GM23338 (cell line): Measurements from ENCODE around the gene ZFYVE28. TPM values are rescaled to one million over a fixed set of nuclear protein-coding genes. Genes with fewer than 3 reads are reported as not detected.

Source experiments
- ATAC-seq: fragments of 200-7000 bp; cut with Tn5 transposase; 3 replicates; pipeline ENCODE4 v1.9.1; 2020
- DNase-seq: peaks from one replicate; pipeline ENCODE4 v3.0.0-alpha.2; 2015; ENCODE audit warnings: low spot score
- H2AFZ ChIP-seq: fragments of 200-600 bp; sonication (generic); 2 replicates; pipeline ENCODE4 v1.8.0; 2016; ENCODE audit warnings: antibody characterized with exemption, mild to moderate bottlenecking, moderate library complexity
- H3F3A ChIP-seq: fragments of 200-600 bp; sonication (generic); replicated peaks from 2 replicates; pipeline ENCODE4 v1.8.0; 2017; ENCODE audit warnings: antibody characterized with exemption, mixed run types, low read depth
- H3K27ac ChIP-seq: fragments of 200-600 bp; sonication (generic); 2 replicates; pipeline ENCODE4 v1.6.1; 2016; ENCODE audit warnings: low read depth
- H3K27me3 ChIP-seq: fragments of 200-600 bp; sonication (generic); 2 replicates; pipeline ENCODE4 v1.8.0; 2016; ENCODE audit warnings: mild to moderate bottlenecking, mixed run types, moderate library complexity; ENCODE audit not compliant: insufficient read depth
- H3K36me3 ChIP-seq: fragments of 200-600 bp; sonication (generic); 2 replicates; pipeline ENCODE4 v1.8.0; 2016; ENCODE audit warnings: mild to moderate bottlenecking; ENCODE audit not compliant: insufficient read depth
- H3K4me1 ChIP-seq: fragments of 200-600 bp; sonication (generic); 2 replicates; pipeline ENCODE4 v1.8.0; 2016; ENCODE audit warnings: mild to moderate bottlenecking, moderate library complexity; ENCODE audit not compliant: insufficient read depth
- H3K4me2 ChIP-seq: fragments of 200-600 bp; sonication (generic); 2 replicates; pipeline ENCODE4 v1.7.1; 2017; ENCODE audit warnings: mixed run types
- H3K4me3 ChIP-seq: fragments of 200-600 bp; sonication (generic); 2 replicates; pipeline ENCODE4 v1.6.1; 2016; ENCODE audit warnings: mixed run types
- H3K79me2 ChIP-seq: fragments of 200-600 bp; sonication (generic); replicated peaks from 2 replicates; pipeline ENCODE4 v1.8.0; 2017; ENCODE audit warnings: mild to moderate bottlenecking; ENCODE audit not compliant: insufficient read depth
- H3K9me2 ChIP-seq: fragments of 200-600 bp; sonication (generic); 2 replicates; pipeline ENCODE4 v1.8.0; 2017; ENCODE audit not compliant: insufficient read depth
- H4K20me1 ChIP-seq: fragments of 200-600 bp; sonication (generic); replicated peaks from 2 replicates; pipeline ENCODE4 v1.8.0; 2017; ENCODE audit warnings: mild to moderate bottlenecking; ENCODE audit not compliant: insufficient read depth
- H3K27ac Mint-ChIP-seq: 2 replicates; pipeline ENCODE4 v1.8.0; 2020; ENCODE audit warnings: inconsistent platforms, mild to moderate bottlenecking, moderate library complexity, mixed read lengths
- H3K27me3 Mint-ChIP-seq: 3 replicates; pipeline ENCODE4 v1.8.0; 2022; ENCODE audit warnings: low read depth, mild to moderate bottlenecking, moderate library complexity, mixed read lengths, inconsistent platforms; ENCODE audit not compliant: insufficient read depth, poor library complexity
- H3K36me3 Mint-ChIP-seq: 3 replicates; pipeline ENCODE4 v1.8.0; 2021; ENCODE audit warnings: low read depth, mild to moderate bottlenecking, inconsistent platforms, moderate library complexity, mixed read lengths
- H3K4me1 Mint-ChIP-seq: 3 replicates; pipeline ENCODE4 v1.8.0; 2020; ENCODE audit warnings: mild to moderate bottlenecking, inconsistent platforms, mixed read lengths
- H3K4me3 Mint-ChIP-seq: 3 replicates; pipeline ENCODE4 v1.8.0; 2021; ENCODE audit warnings: moderate library complexity, mild to moderate bottlenecking, inconsistent platforms, mixed read lengths
- H3K9me3 Mint-ChIP-seq: 3 replicates; pipeline ENCODE4 v1.8.0; 2020; ENCODE audit warnings: moderate library complexity, mild to moderate bottlenecking, inconsistent platforms, mixed read lengths
- CREB1 ChIP-seq: fragments of 250-450 bp; sonication (Bioruptor Pico); IDR thresholded peaks from 2 replicates; pipeline ENCODE4 v1.5.0; 2020; ENCODE audit warnings: low read depth, mild to moderate bottlenecking, moderate library complexity
- ETS1 ChIP-seq: IDR thresholded peaks from 2 replicates; pipeline ENCODE4 v1.6.1; 2016; ENCODE audit warnings: antibody characterized with exemption
- EZH2 ChIP-seq: fragments of 200-600 bp; sonication (generic); IDR thresholded peaks from one replicate; pipeline ENCODE4 v1.8.0; 2017; ENCODE audit warnings: antibody characterized with exemption, mild to moderate bottlenecking, low read depth; ENCODE audit not compliant: unreplicated experiment
- EZH2phosphoT487 ChIP-seq: fragments of 200-600 bp; sonication (generic); IDR thresholded peaks from one replicate; pipeline ENCODE4 v1.8.1; 2018; ENCODE audit warnings: antibody characterized with exemption; ENCODE audit not compliant: unreplicated experiment
- JUNB ChIP-seq: IDR thresholded peaks from one replicate; pipeline ENCODE4 v1.6.1; 2016; ENCODE audit warnings: antibody characterized with exemption; ENCODE audit not compliant: unreplicated experiment
- NANOG ChIP-seq: IDR thresholded peaks from 2 replicates; pipeline ENCODE4 v1.6.1; 2016; ENCODE audit warnings: antibody characterized with exemption, borderline replicate concordance
- POLR2AphosphoS5 ChIP-seq: IDR thresholded peaks from 2 replicates; pipeline ENCODE4 v1.6.1; 2016; ENCODE audit warnings: antibody characterized with exemption, low read depth
- STAT1 ChIP-seq: IDR thresholded peaks from one replicate; pipeline ENCODE4 v1.6.1; 2016; ENCODE audit warnings: antibody characterized with exemption; ENCODE audit not compliant: unreplicated experiment
- ZNF114 ChIP-seq: fragments of 250-450 bp; sonication (Bioruptor Pico); IDR thresholded peaks from 2 replicates; pipeline ENCODE4 v1.5.0; 2020; ENCODE audit warnings: mild to moderate bottlenecking, moderate library complexity
- ZNF331 ChIP-seq: fragments of 250-450 bp; sonication (Bioruptor Pico); IDR thresholded peaks from 2 replicates; pipeline ENCODE4 v1.5.0; 2020; ENCODE audit warnings: low read depth, mild to moderate bottlenecking, moderate library complexity
- polyA plus RNA-seq: library from polyadenylated mRNA; unstranded; fragments of >200 nt; fragmentation: Nextera tagmentation; extraction: Ambion mirVana; gene quantifications from 2 replicates; pipeline ENCODE4 v1.2.1, GENCODE V29; 2016
- total RNA-seq: library from RNA; depleted of rRNA; stranded (reverse); fragments of >200 nt; shearing (Covaris generic); gene quantifications from 2 replicates; pipeline ENCODE4 v1.2.3, GENCODE V29; 2014
- TF ChIP-seq, protein P1 (sequence below): IDR thresholded peaks from one replicate; pipeline ENCODE4 v1.6.1; 2018; ENCODE audit warnings: antibody characterized with exemption; ENCODE audit not compliant: unreplicated experiment
- TF ChIP-seq, protein P2 (sequence below): fragments of 250-450 bp; sonication (Bioruptor Pico); IDR thresholded peaks from 2 replicates; pipeline ENCODE4 v1.5.0; 2020; ENCODE audit warnings: mild to moderate bottlenecking, moderate library complexity

ZFYVE28 gene
- total and polyA plus RNA-seq, 2 experiments from 2014 or later = 2.6 to 4.6 TPM

- no peak for TF ChIP-seq ETS1
Observed at GRCh38 chr4:2384245-2384644, 34.2 kb downstream of the ZFYVE28 start (continued).

DNA sequence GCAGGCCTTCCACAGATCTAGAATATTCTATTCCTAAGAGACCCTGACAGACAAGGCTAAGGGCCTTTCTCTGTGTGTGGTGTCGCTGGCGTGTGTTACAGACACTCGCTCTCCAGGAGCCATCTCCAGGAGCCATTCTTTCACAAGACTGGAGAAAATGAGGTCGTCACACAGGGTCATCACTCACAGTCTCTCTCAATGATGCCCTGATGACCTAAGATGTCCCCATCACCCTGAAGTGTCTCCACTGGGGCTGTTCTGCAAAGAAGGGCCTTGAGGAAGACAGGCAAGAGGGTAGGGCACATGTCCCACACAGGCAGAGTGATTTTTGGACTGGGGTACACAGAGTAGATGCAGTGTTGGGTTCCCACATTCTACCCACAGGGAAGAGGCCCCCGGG lies 34.7 kb downstream of the ZFYVE28 start:
- H4K20me1 ChIP-seq = no peaks in the 10 kb centered on the region
- no peak overlapping the region for H3K4me3 ChIP-seq
- Mint-ChIP-seq H3K27me3 (peaks cover 4% of the 10 kb centered on the region), H3K4me3 (no peak overlapping the region), H3K9me3 (peaks cover 15% of the 10 kb centered on the region), H3K27ac (no peak overlapping the region), H3K4me1 (peaks cover 8% of the 10 kb centered on the region; the same call in 2 of the 3 replicates), H3K36me3 (peaks cover 7% of the 10 kb centered on the region; the same call in 2 of the 3 replicates)
- no peaks in the 10 kb centered on the region for H3K9me2 ChIP-seq
- H3F3A ChIP-seq = no peaks in the 10 kb centered on the region
- ATAC-seq (no peak), DNase-seq (no peak)
- H3K4me1 ChIP-seq = no peaks in the 10 kb centered on the region
- no peaks in the 10 kb centered on the region for H3K79me2 ChIP-seq
- H3K36me3 ChIP-seq = no peaks in the 10 kb centered on the region
- no peaks in the 10 kb centered on the region for H3K27me3 ChIP-seq
- no peak overlapping the region for H3K4me2 ChIP-seq
- H3K27ac ChIP-seq = no peak overlapping the region
- H2AFZ ChIP-seq = no peak overlapping the region
- TF ChIP-seq CREB1 (no peak), EZH2 (no peak), JUNB (no peak), NANOG (no peak), EZH2phosphoT487 (no peak), POLR2AphosphoS5 (no peak), STAT1 (no peak), ZNF114 (CRISPR knock-in tag) (no peak), ETS1 (no peak), ZNF331 (CRISPR knock-in tag) (no peak)
- TF ChIP-seq, protein P1, sequence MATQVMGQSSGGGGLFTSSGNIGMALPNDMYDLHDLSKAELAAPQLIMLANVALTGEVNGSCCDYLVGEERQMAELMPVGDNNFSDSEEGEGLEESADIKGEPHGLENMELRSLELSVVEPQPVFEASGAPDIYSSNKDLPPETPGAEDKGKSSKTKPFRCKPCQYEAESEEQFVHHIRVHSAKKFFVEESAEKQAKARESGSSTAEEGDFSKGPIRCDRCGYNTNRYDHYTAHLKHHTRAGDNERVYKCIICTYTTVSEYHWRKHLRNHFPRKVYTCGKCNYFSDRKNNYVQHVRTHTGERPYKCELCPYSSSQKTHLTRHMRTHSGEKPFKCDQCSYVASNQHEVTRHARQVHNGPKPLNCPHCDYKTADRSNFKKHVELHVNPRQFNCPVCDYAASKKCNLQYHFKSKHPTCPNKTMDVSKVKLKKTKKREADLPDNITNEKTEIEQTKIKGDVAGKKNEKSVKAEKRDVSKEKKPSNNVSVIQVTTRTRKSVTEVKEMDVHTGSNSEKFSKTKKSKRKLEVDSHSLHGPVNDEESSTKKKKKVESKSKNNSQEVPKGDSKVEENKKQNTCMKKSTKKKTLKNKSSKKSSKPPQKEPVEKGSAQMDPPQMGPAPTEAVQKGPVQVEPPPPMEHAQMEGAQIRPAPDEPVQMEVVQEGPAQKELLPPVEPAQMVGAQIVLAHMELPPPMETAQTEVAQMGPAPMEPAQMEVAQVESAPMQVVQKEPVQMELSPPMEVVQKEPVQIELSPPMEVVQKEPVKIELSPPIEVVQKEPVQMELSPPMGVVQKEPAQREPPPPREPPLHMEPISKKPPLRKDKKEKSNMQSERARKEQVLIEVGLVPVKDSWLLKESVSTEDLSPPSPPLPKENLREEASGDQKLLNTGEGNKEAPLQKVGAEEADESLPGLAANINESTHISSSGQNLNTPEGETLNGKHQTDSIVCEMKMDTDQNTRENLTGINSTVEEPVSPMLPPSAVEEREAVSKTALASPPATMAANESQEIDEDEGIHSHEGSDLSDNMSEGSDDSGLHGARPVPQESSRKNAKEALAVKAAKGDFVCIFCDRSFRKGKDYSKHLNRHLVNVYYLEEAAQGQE = no peak
- TF ChIP-seq, protein P2, sequence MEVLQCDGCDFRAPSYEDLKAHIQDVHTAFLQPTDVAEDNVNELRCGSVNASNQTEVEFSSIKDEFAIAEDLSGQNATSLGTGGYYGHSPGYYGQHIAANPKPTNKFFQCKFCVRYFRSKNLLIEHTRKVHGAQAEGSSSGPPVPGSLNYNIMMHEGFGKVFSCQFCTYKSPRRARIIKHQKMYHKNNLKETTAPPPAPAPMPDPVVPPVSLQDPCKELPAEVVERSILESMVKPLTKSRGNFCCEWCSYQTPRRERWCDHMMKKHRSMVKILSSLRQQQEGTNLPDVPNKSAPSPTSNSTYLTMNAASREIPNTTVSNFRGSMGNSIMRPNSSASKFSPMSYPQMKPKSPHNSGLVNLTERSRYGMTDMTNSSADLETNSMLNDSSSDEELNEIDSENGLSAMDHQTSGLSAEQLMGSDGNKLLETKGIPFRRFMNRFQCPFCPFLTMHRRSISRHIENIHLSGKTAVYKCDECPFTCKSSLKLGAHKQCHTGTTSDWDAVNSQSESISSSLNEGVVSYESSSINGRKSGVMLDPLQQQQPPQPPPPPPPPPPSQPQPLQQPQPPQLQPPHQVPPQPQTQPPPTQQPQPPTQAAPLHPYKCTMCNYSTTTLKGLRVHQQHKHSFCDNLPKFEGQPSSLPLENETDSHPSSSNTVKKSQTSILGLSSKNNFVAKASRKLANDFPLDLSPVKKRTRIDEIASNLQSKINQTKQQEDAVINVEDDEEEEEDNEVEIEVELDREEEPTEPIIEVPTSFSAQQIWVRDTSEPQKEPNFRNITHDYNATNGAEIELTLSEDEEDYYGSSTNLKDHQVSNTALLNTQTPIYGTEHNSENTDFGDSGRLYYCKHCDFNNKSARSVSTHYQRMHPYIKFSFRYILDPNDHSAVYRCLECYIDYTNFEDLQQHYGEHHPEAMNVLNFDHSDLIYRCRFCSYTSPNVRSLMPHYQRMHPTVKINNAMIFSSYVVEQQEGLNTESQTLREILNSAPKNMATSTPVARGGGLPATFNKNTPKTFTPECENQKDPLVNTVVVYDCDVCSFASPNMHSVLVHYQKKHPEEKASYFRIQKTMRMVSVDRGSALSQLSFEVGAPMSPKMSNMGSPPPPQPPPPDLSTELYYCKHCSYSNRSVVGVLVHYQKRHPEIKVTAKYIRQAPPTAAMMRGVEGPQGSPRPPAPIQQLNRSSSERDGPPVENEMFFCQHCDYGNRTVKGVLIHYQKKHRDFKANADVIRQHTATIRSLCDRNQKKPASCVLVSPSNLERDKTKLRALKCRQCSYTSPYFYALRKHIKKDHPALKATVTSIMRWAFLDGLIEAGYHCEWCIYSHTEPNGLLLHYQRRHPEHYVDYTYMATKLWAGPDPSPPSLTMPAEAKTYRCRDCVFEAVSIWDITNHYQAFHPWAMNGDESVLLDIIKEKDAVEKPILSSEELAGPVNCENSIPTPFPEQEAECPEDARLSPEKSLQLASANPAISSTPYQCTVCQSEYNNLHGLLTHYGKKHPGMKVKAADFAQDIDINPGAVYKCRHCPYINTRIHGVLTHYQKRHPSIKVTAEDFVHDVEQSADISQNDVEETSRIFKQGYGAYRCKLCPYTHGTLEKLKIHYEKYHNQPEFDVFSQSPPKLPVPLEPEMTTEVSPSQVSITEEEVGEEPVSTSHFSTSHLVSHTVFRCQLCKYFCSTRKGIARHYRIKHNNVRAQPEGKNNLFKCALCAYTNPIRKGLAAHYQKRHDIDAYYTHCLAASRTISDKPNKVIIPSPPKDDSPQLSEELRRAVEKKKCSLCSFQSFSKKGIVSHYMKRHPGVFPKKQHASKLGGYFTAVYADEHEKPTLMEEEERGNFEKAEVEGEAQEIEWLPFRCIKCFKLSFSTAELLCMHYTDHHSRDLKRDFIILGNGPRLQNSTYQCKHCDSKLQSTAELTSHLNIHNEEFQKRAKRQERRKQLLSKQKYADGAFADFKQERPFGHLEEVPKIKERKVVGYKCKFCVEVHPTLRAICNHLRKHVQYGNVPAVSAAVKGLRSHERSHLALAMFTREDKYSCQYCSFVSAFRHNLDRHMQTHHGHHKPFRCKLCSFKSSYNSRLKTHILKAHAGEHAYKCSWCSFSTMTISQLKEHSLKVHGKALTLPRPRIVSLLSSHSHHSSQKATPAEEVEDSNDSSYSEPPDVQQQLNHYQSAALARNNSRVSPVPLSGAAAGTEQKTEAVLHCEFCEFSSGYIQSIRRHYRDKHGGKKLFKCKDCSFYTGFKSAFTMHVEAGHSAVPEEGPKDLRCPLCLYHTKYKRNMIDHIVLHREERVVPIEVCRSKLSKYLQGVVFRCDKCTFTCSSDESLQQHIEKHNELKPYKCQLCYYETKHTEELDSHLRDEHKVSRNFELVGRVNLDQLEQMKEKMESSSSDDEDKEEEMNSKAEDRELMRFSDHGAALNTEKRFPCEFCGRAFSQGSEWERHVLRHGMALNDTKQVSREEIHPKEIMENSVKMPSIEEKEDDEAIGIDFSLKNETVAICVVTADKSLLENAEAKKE (CRISPR knock-in tag) = no peak
